ENCODE data around the gene OR7G2.

DNA sequence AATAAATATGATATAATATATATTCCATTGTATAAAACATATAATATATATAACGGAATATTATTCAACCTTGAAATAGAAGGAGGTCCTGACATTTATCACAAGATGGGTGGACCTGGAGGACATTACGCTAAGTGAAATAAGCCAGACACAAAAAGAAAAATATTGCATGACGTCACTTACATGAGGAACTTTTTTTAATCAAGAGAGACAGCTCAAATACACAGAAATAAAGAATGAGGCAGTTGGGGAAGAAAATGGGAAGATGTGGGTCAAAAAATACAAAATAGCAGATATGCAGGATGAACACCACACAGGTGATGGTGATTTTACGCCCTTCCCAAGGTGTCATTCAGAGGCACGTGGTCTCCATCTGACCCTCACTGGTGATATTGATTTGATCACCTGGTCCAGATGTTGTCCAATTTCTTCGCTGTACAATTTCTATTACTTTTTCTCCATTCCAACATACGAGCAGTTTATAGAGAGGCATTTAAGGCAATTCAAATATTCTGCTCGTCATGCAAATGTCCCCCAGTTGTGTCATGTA, 32.4 kb upstream of the OR7G2 start:
- TF ChIP-seq, protein P1, sequence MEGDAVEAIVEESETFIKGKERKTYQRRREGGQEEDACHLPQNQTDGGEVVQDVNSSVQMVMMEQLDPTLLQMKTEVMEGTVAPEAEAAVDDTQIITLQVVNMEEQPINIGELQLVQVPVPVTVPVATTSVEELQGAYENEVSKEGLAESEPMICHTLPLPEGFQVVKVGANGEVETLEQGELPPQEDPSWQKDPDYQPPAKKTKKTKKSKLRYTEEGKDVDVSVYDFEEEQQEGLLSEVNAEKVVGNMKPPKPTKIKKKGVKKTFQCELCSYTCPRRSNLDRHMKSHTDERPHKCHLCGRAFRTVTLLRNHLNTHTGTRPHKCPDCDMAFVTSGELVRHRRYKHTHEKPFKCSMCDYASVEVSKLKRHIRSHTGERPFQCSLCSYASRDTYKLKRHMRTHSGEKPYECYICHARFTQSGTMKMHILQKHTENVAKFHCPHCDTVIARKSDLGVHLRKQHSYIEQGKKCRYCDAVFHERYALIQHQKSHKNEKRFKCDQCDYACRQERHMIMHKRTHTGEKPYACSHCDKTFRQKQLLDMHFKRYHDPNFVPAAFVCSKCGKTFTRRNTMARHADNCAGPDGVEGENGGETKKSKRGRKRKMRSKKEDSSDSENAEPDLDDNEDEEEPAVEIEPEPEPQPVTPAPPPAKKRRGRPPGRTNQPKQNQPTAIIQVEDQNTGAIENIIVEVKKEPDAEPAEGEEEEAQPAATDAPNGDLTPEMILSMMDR (IDR thresholded peaks at IDR 0.05), result no peak
- no peak for TF ChIP-seq POLR2AphosphoS5 (IDR thresholded peaks at IDR 0.05)

Data from upper lobe of left lung (tissue), 4 donors.